CD4-positive, alpha-beta T cell treated with Interleukin-6 at 100 ng/mL for 8 hours (primary cell): ENCODE results near the gene WDR20.
"Not testable (repeated sequence)": the region's sequence is repeated elsewhere in the genome, so short reads cannot be mapped to it uniquely, and the experiment has no call there.

Experiments used
- DNase-seq: peaks from one replicate; pipeline ENCODE4 v3.0.0-alpha.2; 2020; ENCODE audit warnings: mixed read lengths, low spot score

WDR20 gene

GRCh38 chr14:102171173-102172020 is 31.7 kb downstream of the WDR20 start:
- no peak for DNase-seq

DNA sequence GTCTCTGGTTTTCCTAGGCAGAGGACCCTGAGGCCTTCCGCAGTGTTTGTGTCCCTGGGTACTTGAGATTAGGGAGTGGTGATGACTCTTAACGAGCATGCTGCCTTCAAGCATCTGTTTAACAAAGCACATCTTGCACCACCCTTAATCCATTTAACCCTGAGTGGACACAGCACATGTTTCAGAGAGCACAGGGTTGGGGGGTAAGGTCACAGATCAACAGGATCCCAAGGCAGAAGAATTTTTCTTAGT is 32.2 kb downstream of the WDR20 start:
- DNase-seq: not testable (repeated sequence)

DNA sequence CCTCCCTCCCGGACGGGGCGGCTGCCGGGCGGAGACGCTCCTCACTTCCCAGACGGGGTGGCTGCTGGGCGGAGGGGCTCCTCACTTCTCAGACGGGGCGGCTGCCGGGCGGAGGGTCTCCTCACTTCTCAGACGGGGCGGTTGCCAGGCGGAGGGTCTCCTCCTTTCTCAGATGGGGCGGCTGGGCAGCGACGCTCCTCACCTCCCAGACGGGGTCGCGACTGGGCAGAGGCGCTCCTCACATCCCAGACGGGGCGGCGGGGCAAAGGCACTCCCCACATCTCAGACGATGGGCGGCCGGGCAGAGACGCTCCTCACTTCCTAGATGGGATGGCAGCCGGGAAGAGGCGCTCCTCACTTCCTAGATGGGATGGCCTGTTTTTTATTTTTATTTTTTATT is 33.0 kb downstream of the WDR20 start:
- DNase-seq: not testable (repeated sequence)

DNA sequence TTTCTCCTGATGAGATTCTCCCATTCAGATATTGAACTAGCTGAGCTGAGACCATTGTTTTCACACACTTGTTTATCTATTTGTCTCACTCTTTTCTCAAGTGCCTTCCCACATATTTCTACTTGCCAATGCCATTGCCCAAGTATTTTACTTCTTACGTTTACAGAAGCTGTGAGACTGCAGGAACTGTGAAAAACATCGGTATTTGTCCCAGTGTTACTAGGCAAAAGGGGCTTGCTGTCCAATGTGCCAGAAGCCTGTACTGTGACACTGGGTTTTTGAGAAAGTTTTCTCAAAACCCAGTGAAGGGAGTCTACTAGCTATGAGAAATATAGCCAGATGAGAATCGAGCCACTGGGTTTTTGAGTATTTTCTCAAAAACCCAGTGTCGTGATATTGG is 37.5 kb downstream of the WDR20 start:
- DNase-seq: no peak

- no peak for DNase-seq
These were observed 39.1 kb downstream of the WDR20 start for GRCh38 chr14:102178806-102179205.

- no peak for DNase-seq
These were observed 40.7 kb downstream of the WDR20 start for GRCh38 chr14:102180248-102180998.

- no peak for DNase-seq
These were observed 41.5 kb downstream of the WDR20 start for GRCh38 chr14:102181187-102181586.

DNA sequence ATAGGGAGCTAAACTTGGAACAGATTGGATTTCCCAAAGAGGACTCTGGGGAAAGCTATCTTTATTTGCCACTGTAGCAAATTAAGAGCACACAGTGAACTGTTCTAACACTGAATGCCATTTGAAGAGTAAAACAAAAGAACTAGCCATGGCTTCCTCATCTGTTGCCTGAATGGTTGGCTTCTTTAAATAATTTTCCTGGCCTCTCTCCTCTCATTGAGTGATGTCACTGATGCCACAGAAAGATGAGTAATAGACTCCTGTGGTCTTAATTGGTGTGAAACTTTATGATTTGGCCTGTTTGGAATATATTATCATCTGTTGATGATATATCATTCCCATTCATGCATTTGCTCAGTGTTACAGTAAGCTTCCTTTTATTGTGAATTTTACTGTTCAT is 42.5 kb downstream of the WDR20 start:
- DNase-seq: no peak

- DNase-seq: no peak
These were observed 43.4 kb downstream of the WDR20 start for GRCh38 chr14:102182936-102183619.

DNA sequence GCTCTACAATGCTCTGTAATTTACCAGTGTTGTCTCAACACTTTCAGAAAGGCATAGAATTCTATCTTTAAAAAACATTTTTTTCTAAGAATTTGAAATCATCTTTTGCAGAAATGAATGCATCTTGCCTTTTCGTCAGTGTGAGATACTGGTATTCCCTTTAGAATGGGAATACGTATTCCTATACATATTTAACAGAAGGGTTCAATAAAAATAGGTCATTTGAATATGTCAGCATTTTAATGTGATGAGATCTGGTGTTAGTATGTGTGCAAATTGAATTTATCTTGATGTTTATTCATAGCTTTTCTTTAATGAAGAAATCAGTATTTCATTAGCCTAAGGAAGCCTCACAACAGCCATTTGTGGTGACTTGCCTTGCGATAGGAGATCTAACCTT is 44.2 kb downstream of the WDR20 start:
- no peak for DNase-seq

DNA sequence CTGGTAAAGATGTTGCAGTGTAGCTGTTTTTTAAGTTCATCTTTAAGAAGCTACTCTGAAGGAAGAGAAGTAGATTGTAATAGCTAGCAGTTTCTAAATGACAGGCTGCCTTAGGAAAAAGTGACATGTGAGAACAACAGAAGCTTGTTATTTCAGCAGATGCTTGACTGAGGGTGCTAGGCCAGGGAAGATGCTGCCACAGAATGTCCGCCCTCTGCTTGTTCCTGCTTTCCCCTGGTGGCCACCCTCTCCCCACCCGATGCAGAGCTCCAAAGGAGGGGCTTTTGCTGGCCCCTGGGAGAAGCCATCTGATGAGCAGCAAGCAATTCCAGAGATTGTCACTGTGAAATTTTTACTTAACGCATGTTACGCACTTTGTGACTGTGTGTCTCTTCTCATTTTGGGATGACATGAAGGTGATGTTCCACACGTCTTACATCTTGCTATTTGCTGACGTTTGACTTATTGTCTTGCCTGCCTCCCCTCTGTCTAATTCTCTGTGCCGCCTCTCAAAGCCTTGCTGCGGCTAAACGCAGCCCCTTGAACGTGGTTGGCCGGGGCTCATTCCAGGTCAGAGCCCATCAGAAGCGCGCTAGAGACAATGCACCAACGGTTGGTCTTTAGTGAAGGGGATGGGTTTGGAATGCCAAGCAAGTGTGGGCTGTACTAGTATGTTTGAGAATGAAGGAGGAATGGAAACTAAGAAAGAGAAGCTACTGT is 44.8 kb downstream of the WDR20 start:
- DNase-seq: no peak

DNA sequence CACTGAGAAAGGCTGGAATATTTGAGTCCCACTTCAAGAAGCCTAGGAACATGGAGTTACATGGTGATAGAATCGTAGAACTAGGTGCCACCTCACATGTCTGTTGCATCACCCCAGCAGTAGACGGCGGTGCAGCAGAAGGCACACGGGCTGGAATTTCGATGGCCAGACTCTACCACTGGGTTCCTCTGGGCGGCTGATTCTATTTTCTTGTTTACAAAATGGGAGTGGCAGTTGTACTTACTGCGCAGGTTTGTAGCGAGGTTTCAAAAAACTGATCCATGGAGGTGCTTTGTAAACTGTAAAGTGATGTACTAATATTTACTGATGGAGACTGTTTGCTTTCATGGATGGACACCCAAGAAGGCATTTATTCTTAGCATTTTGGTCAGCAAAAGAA is 45.7 kb downstream of the WDR20 start:
- no peak for DNase-seq

GRCh38 chr14:102187044-102187443 is 47.3 kb downstream of the WDR20 start:
- no peak for DNase-seq

- no peak for DNase-seq
These were observed 47.9 kb downstream of the WDR20 start for GRCh38 chr14:102187568-102188001.

GRCh38 chr14:102188187-102188586 is 48.5 kb downstream of the WDR20 start:
- no peak for DNase-seq

GRCh38 chr14:102189874-102190273 is 50.2 kb downstream of the WDR20 start:
- DNase-seq: no peak

- no peak for DNase-seq
These were observed 53.3 kb downstream of the WDR20 start for GRCh38 chr14:102192840-102193502.

GRCh38 chr14:102194856-102195255 is 55.2 kb downstream of the WDR20 start:
- no peak for DNase-seq

- no peak for DNase-seq
These were observed 55.7 kb downstream of the WDR20 start for GRCh38 chr14:102195446-102195845.

DNA sequence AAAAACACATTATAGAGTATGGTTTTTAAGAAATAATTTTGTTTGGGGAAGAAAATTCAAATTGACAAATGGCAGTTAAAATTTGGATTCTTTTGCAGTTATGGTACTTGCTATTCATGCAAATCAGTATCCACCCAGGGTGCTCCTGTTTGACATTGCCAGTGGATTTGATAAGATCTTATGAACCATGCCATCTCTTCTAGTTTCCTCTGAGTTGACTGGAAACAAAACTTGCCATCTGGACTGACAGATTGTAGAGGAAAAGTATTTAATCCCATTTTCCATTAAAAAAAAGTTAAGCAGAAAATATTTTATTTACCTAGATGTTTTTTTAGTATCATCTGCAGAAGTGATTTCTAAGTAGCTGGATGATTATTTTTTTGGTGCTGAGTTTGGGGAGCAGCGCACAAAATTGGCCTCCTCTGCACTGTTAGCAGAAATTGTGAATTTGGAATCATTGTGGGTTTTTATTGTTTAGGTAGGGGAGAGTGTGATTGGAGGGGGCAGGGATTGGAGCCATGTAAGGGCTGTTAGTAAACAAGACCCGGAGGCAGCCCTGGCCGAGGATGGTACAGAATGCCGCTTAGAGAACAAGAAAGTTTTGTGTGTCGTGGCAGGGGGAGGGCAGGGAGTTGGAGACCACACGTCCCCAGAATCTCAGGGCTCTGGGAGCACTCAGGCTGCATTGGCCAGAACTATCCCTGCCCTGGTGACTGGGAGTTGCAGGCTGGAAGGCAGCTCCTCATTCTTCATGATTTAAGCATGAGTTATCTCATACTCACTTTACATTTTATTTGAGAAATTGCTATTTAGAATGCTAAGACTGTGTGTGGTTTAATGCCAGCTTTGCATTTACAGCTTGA is 56.6 kb downstream of the WDR20 start:
- DNase-seq: no peak

DNA sequence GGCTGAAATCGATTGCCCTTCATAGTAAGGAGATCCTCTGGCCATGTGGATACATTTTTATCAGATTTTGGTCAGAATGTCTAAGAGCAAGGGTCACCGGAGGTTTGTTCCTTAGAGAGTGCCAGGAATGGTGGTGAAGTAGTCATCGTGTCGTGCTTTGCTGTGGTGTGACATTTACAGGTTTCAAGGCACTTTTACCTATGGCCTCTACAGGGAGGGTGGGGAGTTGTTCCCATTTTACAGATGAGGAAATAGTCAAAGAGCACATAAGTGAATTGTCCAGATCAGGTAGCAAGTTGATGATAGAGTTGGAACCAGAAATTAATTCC is 57.2 kb downstream of the WDR20 start:
- no peak for DNase-seq
